EH (cell line): ENCODE measurements around the gene COL4A2.

Experiments
- DNase-seq: peaks from one replicate; pipeline ENCODE4 v3.0.0-alpha.2; 2015; ENCODE audit warnings: low read depth

The COL4A2 gene

GRCh38 chr13:110272227-110272626, 34.9 kb upstream of the COL4A2 start:
- DNase-seq = no peak

- no peak for DNase-seq
Observed at GRCh38 chr13:110272651-110273050, 34.4 kb upstream of the COL4A2 start.

GRCh38 chr13:110273254-110273653, 33.8 kb upstream of the COL4A2 start:
- no peak for DNase-seq

- peak; percentile 39 for DNase-seq
Observed at GRCh38 chr13:110274687-110275086, 32.4 kb upstream of the COL4A2 start.

GRCh38 chr13:110275931-110276552, 31.0 kb upstream of the COL4A2 start:
- DNase-seq = no peak

- no peak for DNase-seq
Observed at GRCh38 chr13:110276553-110276950, 30.5 kb upstream of the COL4A2 start.

- no peak for DNase-seq
Observed at GRCh38 chr13:110277357-110277975, 29.6 kb upstream of the COL4A2 start.

- DNase-seq = no peak
Observed at GRCh38 chr13:110278859-110279258, 28.2 kb upstream of the COL4A2 start.

- no peak for DNase-seq
Observed at GRCh38 chr13:110279684-110280083, 27.4 kb upstream of the COL4A2 start.

GRCh38 chr13:110280231-110280813, 26.8 kb upstream of the COL4A2 start:
- DNase-seq = peak; percentile 39

GRCh38 chr13:110280985-110281688, 25.9 kb upstream of the COL4A2 start:
- DNase-seq = no peak

- no peak for DNase-seq
Observed at GRCh38 chr13:110281736-110282135, 25.3 kb upstream of the COL4A2 start.

GRCh38 chr13:110282316-110282841, 24.7 kb upstream of the COL4A2 start:
- no peak for DNase-seq

GRCh38 chr13:110283736-110284517, 23.2 kb upstream of the COL4A2 start:
- peak; percentile 78 for DNase-seq

- DNase-seq = peak; percentile 67
Observed at GRCh38 chr13:110284779-110285484, 22.2 kb upstream of the COL4A2 start.

- DNase-seq = no peak
Observed at GRCh38 chr13:110285991-110286832, 20.9 kb upstream of the COL4A2 start.

- peak; percentile 60 for DNase-seq
Observed at GRCh38 chr13:110286833-110287819, 20.0 kb upstream of the COL4A2 start.

GRCh38 chr13:110289174-110289573, 17.9 kb upstream of the COL4A2 start:
- no peak for DNase-seq

- no peak for DNase-seq
Observed at GRCh38 chr13:110289661-110290060, 17.4 kb upstream of the COL4A2 start.
